ENCODE results near the gene MYL5.

- no peak for TF ChIP-seq CTCF (conservative IDR thresholded peaks at IDR 0.05 in 1 of 2, IDR thresholded peaks at IDR 0.05 in 1 of 2; ENCODE audit: low read depth in 1 of 2, low read length in 2 of 2)
- no peak for TF ChIP-seq EZH2 (IDR thresholded peaks at IDR 0.05; ENCODE audit: low read length, missing control alignments)
Observed at GRCh38 chr4:629915-630641, 44.3 kb upstream of the MYL5 start.
